Activated CD8-positive, alpha-beta memory T cell treated with anti-CD3 and anti-CD28 coated beads, Interleukin-2, amount 10 ng/mL, durations not matched to agents 7 days and 5 days (primary cell): Measurements from ENCODE around the gene SLC16A7. TPM values are rescaled to one million over a fixed set of nuclear protein-coding genes. Genes with fewer than 3 reads are reported as not detected.

ENCODE experiments used
- ATAC-seq: fragments of 150-1000 bp; cut with Tn5 transposase; one replicate; pipeline ENCODE4 v1.10.0; 2021; ENCODE audit warnings: moderate library complexity
- CTCF ChIA-PET: fragments of 350-600 bp; sonication (Branson Sonifier 250); formaldehyde crosslinking; loops from one replicate; lab custom pipeline; 2021; ENCODE audit warnings: antibody characterized with exemption; lab: Charles Lee
- DNase-seq: peaks from one replicate; pipeline ENCODE4 v3.0.0-alpha.2; 2020
- H3K27ac Mint-ChIP-seq: one replicate; pipeline ENCODE4 v1.8.0; 2021; ENCODE audit warnings: mild to moderate bottlenecking, mixed read lengths
- H3K27me3 Mint-ChIP-seq: one replicate; pipeline ENCODE4 v1.8.0; 2021; ENCODE audit warnings: mixed read lengths
- H3K36me3 Mint-ChIP-seq: one replicate; pipeline ENCODE4 v1.8.0; 2021; ENCODE audit warnings: mild to moderate bottlenecking, mixed read lengths
- H3K4me1 Mint-ChIP-seq: one replicate; pipeline ENCODE4 v1.8.0; 2021; ENCODE audit warnings: mixed read lengths
- H3K4me3 Mint-ChIP-seq: one replicate; pipeline ENCODE4 v1.8.0; 2021; ENCODE audit warnings: mild to moderate bottlenecking, moderate library complexity, mixed read lengths
- H3K9me3 Mint-ChIP-seq: one replicate; pipeline ENCODE4 v1.8.0; 2022; ENCODE audit warnings: low read depth, mixed read lengths
- total RNA-seq, 2 experiments: library from RNA; stranded (reverse); gene quantifications; one replicate each; pipeline ENCODE4 v1.2.3, GENCODE V29; 2021

The SLC16A7 gene
- total RNA-seq, 2 experiments from 2014 or later: 14.5 to 18.3 TPM

DNA sequence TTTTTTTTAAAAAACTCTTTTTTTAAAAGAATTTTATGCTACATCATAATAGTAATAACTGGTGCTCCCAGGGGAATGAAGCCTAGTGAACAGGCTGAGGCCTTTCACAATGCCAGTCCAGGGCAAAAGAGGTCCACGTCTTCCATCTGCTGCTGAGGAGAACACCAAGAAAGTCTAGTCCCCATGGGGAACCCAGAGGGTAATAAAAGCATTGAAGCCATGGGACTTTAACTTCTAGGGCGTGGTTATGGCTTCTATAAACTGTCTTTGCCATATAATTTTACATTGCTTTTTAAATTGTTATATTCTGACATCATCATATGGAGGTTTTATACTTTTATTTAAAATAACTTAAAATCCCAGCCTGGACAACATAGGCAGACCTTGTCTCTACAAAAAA lies 64.3 kb downstream of the SLC16A7 start:
- Mint-ChIP-seq H3K9me3 (no peaks in the 10 kb centered on the region), H3K4me3 (no peak overlapping the region), H3K27ac (no peak overlapping the region), H3K27me3 (no peaks in the 10 kb centered on the region), H3K4me1 (peaks cover 1% of the 10 kb centered on the region), H3K36me3 (peaks cover 5% of the 10 kb centered on the region)
- no peak for ATAC-seq
- CTCF ChIA-PET: no interaction called here
- no peak for DNase-seq

DNA sequence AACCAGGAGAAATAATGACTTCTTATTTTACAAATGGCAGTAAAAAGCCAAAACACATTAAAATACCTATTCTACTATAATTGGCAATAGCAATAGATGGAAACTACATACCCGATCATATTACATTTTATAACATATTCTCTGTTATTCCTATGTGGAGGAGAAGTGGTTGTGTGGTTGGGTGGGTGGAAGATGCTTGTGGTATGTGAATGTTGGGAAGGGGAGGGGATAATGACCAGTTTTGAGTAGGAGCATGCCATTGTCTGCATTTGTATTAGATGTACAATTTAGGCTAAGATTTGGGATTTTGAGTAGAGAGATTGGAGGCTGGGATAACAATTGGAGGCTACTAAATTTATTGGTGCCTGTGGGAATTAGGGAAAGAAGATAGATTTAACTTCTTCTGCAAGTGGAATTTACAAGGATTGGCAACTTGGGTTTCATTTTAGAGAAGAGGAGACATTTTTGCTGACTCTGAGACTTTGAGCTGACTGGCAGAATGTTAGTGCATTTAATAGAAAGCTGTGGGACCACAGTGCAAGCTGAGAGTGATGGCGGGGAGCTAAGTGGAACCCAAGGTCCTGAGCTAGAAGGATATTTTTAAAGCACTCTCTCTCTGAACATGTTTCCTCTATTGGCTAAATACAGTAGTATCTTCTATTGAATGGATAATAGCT lies 65.2 kb downstream of the SLC16A7 start:
- Mint-ChIP-seq H3K9me3 (no peaks in the 10 kb centered on the region), H3K4me1 (peaks cover 1% of the 10 kb centered on the region), H3K4me3 (no peak overlapping the region), H3K36me3 (peaks cover 7% of the 10 kb centered on the region), H3K27ac (no peak overlapping the region), H3K27me3 (no peaks in the 10 kb centered on the region)
- DNase-seq (no peak), ATAC-seq (no peak)
- CTCF ChIA-PET: no interaction called here

DNA sequence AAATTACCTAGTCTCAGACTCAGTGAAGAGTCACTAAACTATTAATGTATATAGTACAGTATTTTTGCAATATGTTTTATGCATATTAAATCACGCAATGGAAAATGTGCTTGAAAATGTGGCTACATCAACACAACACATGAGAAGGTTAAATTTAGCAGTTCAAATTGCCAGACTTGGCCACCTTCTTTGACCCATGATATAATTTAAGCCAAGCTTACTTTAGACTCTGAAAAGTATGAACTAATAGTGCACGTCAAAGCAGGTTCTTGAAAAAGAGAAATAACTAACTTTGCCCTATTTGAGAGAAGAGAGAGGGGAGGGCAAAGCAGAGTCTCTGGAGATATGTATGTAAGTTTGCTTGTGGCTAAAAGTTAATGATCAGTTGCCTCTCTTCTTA lies 68.7 kb downstream of the SLC16A7 start:
- H3K36me3 Mint-ChIP-seq: peaks cover 19% of the 10 kb centered on the region

DNA sequence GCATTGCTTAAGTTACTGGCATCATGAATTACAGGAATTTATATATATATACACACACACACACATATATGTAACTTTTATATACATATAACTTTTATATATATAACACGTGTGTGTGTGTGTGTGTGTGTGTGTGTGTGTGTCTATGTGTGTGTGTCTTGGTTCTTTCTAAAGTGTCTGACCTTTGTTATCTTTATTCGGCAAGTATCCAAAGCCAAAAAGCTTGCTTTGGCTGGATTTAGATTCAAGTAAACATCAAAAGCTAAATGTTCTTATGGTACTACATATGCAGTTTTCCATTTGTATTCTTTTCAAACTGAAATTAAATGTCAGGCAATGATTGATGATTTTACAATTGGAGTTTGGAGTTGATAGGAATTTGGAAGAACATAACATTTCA lies 69.9 kb downstream of the SLC16A7 start:
- Mint-ChIP-seq H3K4me3 (no peak overlapping the region), H3K27me3 (no peaks in the 10 kb centered on the region), H3K4me1 (peaks cover 1% of the 10 kb centered on the region), H3K36me3 (peaks cover 19% of the 10 kb centered on the region), H3K9me3 (peaks cover 14% of the 10 kb centered on the region), H3K27ac (no peak overlapping the region)
- CTCF ChIA-PET: no interaction called here
- DNase-seq: no peak
- no peak for ATAC-seq

More for the DNA sequence above, 68.7 kb downstream of the SLC16A7 start:
- H3K27me3 Mint-ChIP-seq: no peaks in the 10 kb centered on the region
- DNase-seq (no peak), ATAC-seq (no peak)
- H3K4me3 Mint-ChIP-seq: no peak overlapping the region
- H3K27ac Mint-ChIP-seq: no peak overlapping the region
- peaks cover 1% of the 10 kb centered on the region for H3K4me1 Mint-ChIP-seq
- CTCF ChIA-PET: no interaction called here
- peaks cover 14% of the 10 kb centered on the region for H3K9me3 Mint-ChIP-seq

DNA sequence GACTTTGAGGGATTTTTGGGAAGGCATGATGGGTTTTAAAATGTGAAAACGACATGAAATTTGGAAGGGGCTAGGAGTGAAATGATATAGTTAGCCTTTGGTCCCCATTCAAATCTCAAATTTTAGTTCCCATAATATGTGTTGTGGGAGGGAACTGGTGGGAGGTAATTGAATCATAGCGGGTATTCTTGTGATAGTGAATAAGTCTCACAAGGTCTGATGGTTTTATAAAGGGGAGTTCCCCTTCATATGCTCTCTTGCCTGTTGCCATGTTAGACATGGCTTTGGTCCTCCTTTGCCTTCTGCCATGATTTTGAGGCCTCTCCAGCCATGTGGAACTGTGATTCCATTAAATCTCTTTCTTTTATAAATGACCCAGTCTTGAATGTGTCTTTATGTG lies 72.8 kb downstream of the SLC16A7 start:
- ATAC-seq: no peak
- CTCF ChIA-PET: no interaction called here
- H3K4me1 Mint-ChIP-seq: no peaks in the 10 kb centered on the region
- H3K4me3 Mint-ChIP-seq: no peak overlapping the region
- peaks cover 14% of the 10 kb centered on the region for H3K9me3 Mint-ChIP-seq
- H3K27ac Mint-ChIP-seq: no peak overlapping the region
- no peaks in the 10 kb centered on the region for H3K27me3 Mint-ChIP-seq
- peaks cover 18% of the 10 kb centered on the region for H3K36me3 Mint-ChIP-seq
- no peak for DNase-seq

DNA sequence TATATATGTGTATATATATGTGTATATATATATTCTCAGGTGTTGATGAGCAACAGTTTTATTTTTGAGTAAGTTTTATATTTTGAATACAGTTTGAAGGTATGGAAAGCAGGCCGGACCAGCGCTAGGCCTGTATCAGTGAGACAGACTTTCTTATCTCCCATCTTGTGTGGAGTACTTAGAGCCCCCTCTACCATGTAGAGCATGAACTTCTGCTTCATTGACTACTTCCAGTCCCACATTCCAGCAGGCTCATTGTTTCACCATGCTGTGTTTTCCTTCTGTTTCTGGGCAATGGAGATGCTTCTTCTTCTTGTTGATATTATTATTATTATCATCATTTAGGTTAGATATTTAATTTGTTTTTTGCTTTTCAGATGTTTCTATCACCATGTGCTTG lies 76.4 kb downstream of the SLC16A7 start:
- H3K4me1 Mint-ChIP-seq: no peaks in the 10 kb centered on the region
- H3K36me3 Mint-ChIP-seq: peaks cover 15% of the 10 kb centered on the region
- H3K27ac Mint-ChIP-seq: no peak overlapping the region
- DNase-seq (no peak), ATAC-seq (no peak)
- CTCF ChIA-PET: no interaction called here
- no peak overlapping the region for H3K4me3 Mint-ChIP-seq
- no peaks in the 10 kb centered on the region for H3K27me3 Mint-ChIP-seq
- H3K9me3 Mint-ChIP-seq: peaks cover 7% of the 10 kb centered on the region

DNA sequence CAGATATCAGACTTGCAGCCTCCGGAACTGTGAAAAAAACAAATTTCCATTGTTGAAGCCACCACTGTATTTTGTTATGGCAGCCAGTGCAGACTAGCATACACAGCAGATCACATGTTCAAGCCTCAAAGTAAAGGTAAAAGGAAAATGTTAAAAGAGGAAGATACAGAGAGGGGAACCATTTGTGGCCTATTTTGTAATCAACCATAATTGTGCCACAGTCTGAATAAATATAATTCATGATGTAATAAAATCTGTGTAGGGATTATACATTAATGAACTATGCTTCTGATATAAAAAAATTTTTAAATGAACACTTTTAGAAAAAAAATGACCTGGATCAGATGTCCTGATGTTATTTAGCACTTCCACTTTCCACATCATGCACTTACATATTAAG lies 79.6 kb downstream of the SLC16A7 start:
- Mint-ChIP-seq H3K27ac (no peak overlapping the region), H3K4me1 (peaks cover 2% of the 10 kb centered on the region), H3K4me3 (no peak overlapping the region), H3K36me3 (peaks cover 23% of the 10 kb centered on the region), H3K27me3 (no peaks in the 10 kb centered on the region), H3K9me3 (peaks cover 7% of the 10 kb centered on the region)
- DNase-seq: no peak
- CTCF ChIA-PET: no interaction called here
- ATAC-seq: no peak

DNA sequence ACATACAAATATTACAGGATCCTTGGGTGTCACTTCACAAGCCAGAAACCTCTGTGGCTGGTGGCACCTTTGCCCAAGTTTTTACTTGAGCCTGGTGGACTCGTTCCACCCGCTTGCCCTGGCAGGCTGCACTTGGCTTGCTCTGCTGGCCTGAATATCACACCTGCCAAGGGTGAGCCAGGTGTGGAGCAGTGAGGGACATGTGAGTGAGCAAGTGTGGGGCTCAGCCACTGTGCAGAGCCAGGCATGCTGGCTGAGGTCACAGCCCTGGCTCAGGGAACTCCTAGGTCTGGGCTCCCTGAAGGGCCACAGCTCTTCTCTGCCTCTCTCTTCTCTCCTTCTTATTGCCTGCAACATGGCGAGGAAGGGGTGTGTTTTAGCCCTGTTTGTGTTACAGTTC lies 82.0 kb downstream of the SLC16A7 start:
- ATAC-seq (no peak), DNase-seq (no peak)
- CTCF ChIA-PET: no interaction called here
- H3K27ac Mint-ChIP-seq: no peak overlapping the region
- H3K36me3 Mint-ChIP-seq: peaks cover 26% of the 10 kb centered on the region
- peaks cover 7% of the 10 kb centered on the region for H3K9me3 Mint-ChIP-seq
- H3K27me3 Mint-ChIP-seq: no peaks in the 10 kb centered on the region
- peaks cover 4% of the 10 kb centered on the region for H3K4me1 Mint-ChIP-seq
- H3K4me3 Mint-ChIP-seq: no peak overlapping the region

DNA sequence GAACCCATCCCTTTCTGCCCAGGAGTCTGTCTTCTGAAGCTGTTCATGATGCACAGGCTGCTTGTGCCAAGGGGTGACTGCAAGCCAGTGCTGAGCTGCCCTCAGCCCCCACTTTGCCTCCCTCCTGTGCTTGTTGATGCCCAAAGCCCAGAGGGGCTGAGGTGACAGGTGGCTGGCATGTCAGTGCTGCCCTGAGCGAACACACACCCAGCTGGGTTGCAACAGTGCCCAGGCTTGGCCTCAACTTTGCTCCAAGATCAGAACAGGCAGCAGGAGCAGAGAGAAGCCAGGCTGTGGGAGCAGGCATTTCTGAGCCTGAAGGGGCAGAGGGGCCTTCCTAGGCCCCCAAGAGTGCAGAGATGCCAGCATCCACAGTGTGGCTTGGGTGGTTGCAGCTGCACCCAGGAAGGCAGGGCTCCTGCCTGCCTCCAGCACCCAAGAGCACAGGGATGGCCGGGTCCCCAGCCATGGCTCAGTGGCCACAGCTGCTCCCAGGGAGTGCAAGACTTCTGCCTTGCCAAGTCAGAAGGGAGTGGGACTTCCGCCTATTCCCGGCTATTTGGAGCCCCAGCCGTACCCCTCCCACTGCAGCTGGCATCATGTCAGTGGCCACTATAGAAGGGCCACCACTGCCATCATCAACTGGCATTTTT lies 83.1 kb downstream of the SLC16A7 start:
- CTCF ChIA-PET: no interaction called here
- H3K4me3 Mint-ChIP-seq: no peak overlapping the region
- peaks cover 28% of the 10 kb centered on the region for H3K36me3 Mint-ChIP-seq
- no peak for ATAC-seq
- no peak overlapping the region for H3K27ac Mint-ChIP-seq
- H3K4me1 Mint-ChIP-seq: peaks cover 4% of the 10 kb centered on the region
- no peak for DNase-seq
- H3K9me3 Mint-ChIP-seq: peaks cover 7% of the 10 kb centered on the region
- H3K27me3 Mint-ChIP-seq: no peaks in the 10 kb centered on the region

DNA sequence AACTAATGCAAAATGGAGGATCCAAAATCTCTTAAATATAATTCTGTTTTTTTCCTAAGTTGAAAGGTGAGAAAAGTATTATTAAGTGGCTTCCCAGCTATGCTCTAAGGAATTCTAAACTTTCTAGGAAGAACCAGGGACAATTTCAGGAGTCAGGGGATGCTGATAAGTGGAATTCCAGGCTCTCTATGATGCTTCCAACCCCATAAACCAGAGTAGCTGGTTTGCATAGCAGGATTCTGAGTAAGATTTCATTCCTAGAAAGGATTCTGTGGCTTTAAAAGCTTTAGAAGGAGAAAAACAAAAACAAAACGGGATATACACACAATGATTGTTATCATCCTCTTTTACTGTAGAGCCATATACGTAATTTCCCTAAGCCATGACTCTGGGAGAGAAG lies 93.9 kb downstream of the SLC16A7 start:
- Mint-ChIP-seq H3K4me3 (no peak overlapping the region), H3K36me3 (peaks cover 7% of the 10 kb centered on the region), H3K27me3 (no peaks in the 10 kb centered on the region), H3K9me3 (peaks cover 2% of the 10 kb centered on the region), H3K4me1 (no peaks in the 10 kb centered on the region), H3K27ac (no peak overlapping the region)
- CTCF ChIA-PET: no interaction called here
- ATAC-seq (no peak), DNase-seq (no peak)

DNA sequence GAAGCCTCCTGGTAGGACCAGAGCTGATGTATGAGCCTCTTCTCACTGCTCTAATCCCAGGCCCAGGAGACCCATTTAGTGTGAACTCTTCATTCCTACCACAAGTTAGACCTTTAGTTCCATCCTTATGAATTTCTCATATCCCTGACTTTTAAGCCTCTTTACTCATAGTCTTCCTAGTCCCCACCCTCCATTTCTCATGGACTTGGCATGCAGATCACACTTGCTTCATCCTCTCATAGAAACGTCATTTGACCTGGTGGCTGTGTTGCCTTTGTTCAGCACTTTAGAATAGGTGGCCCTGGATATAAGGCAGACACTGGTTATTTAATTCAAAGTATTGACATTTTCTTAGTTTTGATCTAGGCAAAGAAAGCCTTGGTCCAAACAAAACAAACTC lies 99.5 kb downstream of the SLC16A7 start:
- Mint-ChIP-seq H3K4me1 (no peaks in the 10 kb centered on the region), H3K36me3 (peaks cover 8% of the 10 kb centered on the region), H3K27me3 (no peaks in the 10 kb centered on the region), H3K27ac (no peak overlapping the region), H3K4me3 (no peak overlapping the region), H3K9me3 (peaks cover 2% of the 10 kb centered on the region)
- ATAC-seq (no peak), DNase-seq (no peak)
- CTCF ChIA-PET: no interaction called here

DNA sequence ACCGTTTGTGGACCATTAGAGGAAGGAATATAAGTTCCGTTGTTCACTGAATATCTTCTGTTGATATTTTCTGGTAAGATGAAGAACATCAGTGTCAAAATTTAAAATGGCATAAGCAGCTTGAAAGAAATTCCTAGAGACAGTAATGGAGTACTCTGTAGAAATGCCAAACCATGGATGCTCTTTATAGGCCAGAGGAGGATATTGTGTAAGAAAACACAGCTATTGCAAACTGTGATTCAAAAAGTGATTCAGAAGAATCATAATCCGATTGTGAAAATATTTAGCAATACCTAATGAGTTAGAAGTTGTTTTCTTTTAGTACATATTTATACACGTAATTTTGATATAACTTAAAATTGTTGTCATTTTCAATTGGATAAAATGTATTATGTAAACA lies 102.8 kb downstream of the SLC16A7 start:
- CTCF ChIA-PET: no interaction called here
- no peaks in the 10 kb centered on the region for H3K4me1 Mint-ChIP-seq
- H3K36me3 Mint-ChIP-seq: peaks cover 3% of the 10 kb centered on the region
- H3K9me3 Mint-ChIP-seq: no peaks in the 10 kb centered on the region
- no peak for ATAC-seq
- no peak overlapping the region for H3K4me3 Mint-ChIP-seq
- H3K27ac Mint-ChIP-seq: no peak overlapping the region
- DNase-seq: no peak
- H3K27me3 Mint-ChIP-seq: no peaks in the 10 kb centered on the region

DNA sequence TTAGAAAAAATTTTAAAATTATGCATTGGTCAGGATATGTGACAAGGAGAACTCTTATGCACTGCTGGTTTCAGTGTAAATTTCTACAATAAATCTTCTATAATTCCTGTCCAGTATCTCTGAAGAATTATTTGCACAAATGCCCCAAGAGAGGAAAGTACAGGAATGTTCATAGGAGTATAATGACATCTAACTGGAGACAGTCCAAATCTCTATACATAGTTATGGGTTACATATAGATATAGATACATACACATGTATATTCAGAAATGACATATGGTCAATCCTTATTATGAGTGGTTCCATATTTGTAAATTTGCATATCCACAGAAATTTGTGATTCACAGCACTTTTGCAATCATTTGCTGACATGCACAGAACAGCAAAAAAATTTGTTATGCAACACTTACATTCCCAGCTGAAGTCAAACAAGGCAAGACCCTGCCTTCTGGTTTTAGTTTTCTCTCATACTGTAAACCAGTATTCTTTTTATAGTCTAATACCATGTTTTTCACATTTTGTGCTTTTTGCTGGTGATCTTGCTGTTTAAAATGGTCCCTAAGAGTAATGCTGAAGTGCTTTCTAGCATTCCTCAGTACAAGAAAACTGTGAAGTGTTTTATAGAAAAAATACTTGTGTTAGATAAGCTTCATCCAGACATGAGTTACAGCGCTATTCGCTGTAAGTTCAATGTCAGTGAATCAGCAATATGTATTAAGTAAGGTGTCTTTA lies 103.8 kb downstream of the SLC16A7 start:
- no peak overlapping the region for H3K4me3 Mint-ChIP-seq
- H3K36me3 Mint-ChIP-seq: peaks cover 1% of the 10 kb centered on the region
- CTCF ChIA-PET: no interaction called here
- H3K27me3 Mint-ChIP-seq: no peaks in the 10 kb centered on the region
- no peaks in the 10 kb centered on the region for H3K9me3 Mint-ChIP-seq
- DNase-seq (no peak), ATAC-seq (no peak)
- no peaks in the 10 kb centered on the region for H3K4me1 Mint-ChIP-seq
- H3K27ac Mint-ChIP-seq: no peak overlapping the region

DNA sequence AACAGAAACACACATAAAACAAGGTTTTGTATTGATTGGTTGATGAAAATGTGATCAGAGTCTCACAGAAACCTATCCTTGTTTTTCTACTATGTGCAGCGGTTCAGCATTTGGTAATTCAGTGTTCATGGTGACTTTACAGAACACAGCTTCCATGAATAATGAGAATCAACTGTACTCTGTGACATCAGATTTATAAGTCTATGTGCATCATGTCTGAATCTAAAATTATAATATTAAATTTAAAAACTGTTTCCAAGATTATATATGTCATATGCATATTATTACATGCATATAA lies 104.3 kb downstream of the SLC16A7 start:
- H3K36me3 Mint-ChIP-seq: peaks cover 1% of the 10 kb centered on the region
- H3K4me3 Mint-ChIP-seq: no peak overlapping the region
- CTCF ChIA-PET: no interaction called here
- no peak for ATAC-seq
- H3K9me3 Mint-ChIP-seq: no peaks in the 10 kb centered on the region
- H3K4me1 Mint-ChIP-seq: no peaks in the 10 kb centered on the region
- no peaks in the 10 kb centered on the region for H3K27me3 Mint-ChIP-seq
- H3K27ac Mint-ChIP-seq: no peak overlapping the region
- no peak for DNase-seq
